HEK293 (cell line): ENCODE results near the gene WBP2NL.

Experiments used
- CTCF ChIA-PET: fragments of 350-600 bp; formaldehyde crosslinking; extraction: SDS; loops from one replicate; lab custom pipeline; 2021; ENCODE audit warnings: antibody characterized with exemption; lab: Yijun Ruan, JAX
- POLR2A ChIA-PET: fragments of 300-600 bp; formaldehyde crosslinking; extraction: SDS; loops from one replicate; lab custom pipeline; 2020; ENCODE audit warnings: antibody characterized with exemption, inconsistent platforms; lab: Yijun Ruan, JAX
- H3K27ac ChIP-seq: fragments of 200-500 bp; sonication (Bioruptor generic); 2 replicates; pipeline ENCODE4 v1.5.1; 2014; ENCODE audit warnings: low read depth, low read length, control low read depth, inconsistent platforms; ENCODE audit errors: extremely low read depth
- H3K36me3 ChIP-seq, 2 experiments: fragments of 200-500 bp in 1 of 2; sonication (Bioruptor generic) in 1 of 2; 1 replicate in 1 of 2; 2 replicates in 1 of 2; pipeline ENCODE4 v1.5.1; 2014 to 2017; ENCODE audit warnings: inconsistent platforms in 2 of 2, low read length in 2 of 2; ENCODE audit not compliant: control insufficient read depth in 2 of 2, insufficient read depth in 1 of 2
- H3K4me1 ChIP-seq: fragments of 200-500 bp; sonication (Bioruptor generic); 2 replicates; pipeline ENCODE4 v1.5.1; 2014; ENCODE audit warnings: mild to moderate bottlenecking, low read length, inconsistent platforms; ENCODE audit not compliant: control insufficient read depth, insufficient read depth
- H3K4me3 ChIP-seq: 2 replicates; pipeline ENCODE4 v1.5.1; 2011; ENCODE audit warnings: low read depth, mild to moderate bottlenecking, control low read depth, low read length, moderate library complexity
- H3K9me3 ChIP-seq: fragments of 200-500 bp; sonication (Bioruptor generic); 2 replicates; pipeline ENCODE4 v1.5.1; 2014; ENCODE audit warnings: low read depth, low read length, inconsistent platforms; ENCODE audit not compliant: control insufficient read depth, insufficient read depth
- EGR2 ChIP-seq: fragments of 450-650 bp; formaldehyde crosslinking; IDR thresholded peaks from 2 replicates; pipeline ENCODE4 v1.5.1; 2016; ENCODE audit warnings: low read depth, missing biosample characterization, missing genetic modification characterization
- GLIS1 ChIP-seq: fragments of 450-650 bp; formaldehyde crosslinking; IDR thresholded peaks from 2 replicates; pipeline ENCODE4 v1.5.1; 2016; ENCODE audit warnings: missing biosample characterization, missing genetic modification characterization
- IKZF3 ChIP-seq: fragments of 450-650 bp; IDR thresholded peaks from 2 replicates; pipeline ENCODE4 v1.5.0; 2018; ENCODE audit warnings: missing biosample characterization, mild to moderate bottlenecking, missing genetic modification characterization, moderate library complexity
- MEIS1 ChIP-seq: sonication (generic); formaldehyde crosslinking; IDR thresholded peaks from 2 replicates; pipeline ENCODE4 v1.8.1; 2022; ENCODE audit warnings: missing genetic modification reagents, mild to moderate bottlenecking, borderline replicate concordance
- PRDM1 ChIP-seq: fragments of 450-650 bp; formaldehyde crosslinking; IDR thresholded peaks from 2 replicates; pipeline ENCODE4; 2016; ENCODE audit warnings: missing biosample characterization, missing genetic modification characterization
- SCRT2 ChIP-seq: fragments of 450-650 bp; formaldehyde crosslinking; IDR thresholded peaks from 2 replicates; pipeline ENCODE4 v1.5.1; 2016; ENCODE audit warnings: missing biosample characterization, missing genetic modification characterization
- WT1 ChIP-seq: fragments of 450-650 bp; formaldehyde crosslinking; IDR thresholded peaks from 2 replicates; pipeline ENCODE4 v1.5.1; 2016; ENCODE audit warnings: missing biosample characterization, missing genetic modification characterization
- YY2 ChIP-seq: fragments of 450-650 bp; formaldehyde crosslinking; IDR thresholded peaks from 2 replicates; pipeline ENCODE4 v1.5.1; 2016; ENCODE audit warnings: missing biosample characterization, missing genetic modification characterization
- ZBTB48 ChIP-seq: fragments of 450-650 bp; formaldehyde crosslinking; IDR thresholded peaks from 2 replicates; pipeline ENCODE4 v1.5.1; 2016; ENCODE audit warnings: missing biosample characterization, missing genetic modification characterization
- ZBTB7A ChIP-seq: fragments of 450-650 bp; formaldehyde crosslinking; IDR thresholded peaks from 2 replicates; pipeline ENCODE4 v1.5.1; 2016; ENCODE audit warnings: low read depth, missing biosample characterization, missing genetic modification characterization
- ZFHX2 ChIP-seq: fragments of 450-650 bp; formaldehyde crosslinking; conservative IDR thresholded peaks from 2 replicates; pipeline ENCODE4 v1.5.1; 2016; ENCODE audit warnings: missing biosample characterization, missing genetic modification characterization
- ZNF121 ChIP-seq: fragments of 450-650 bp; formaldehyde crosslinking; IDR thresholded peaks from 2 replicates; pipeline ENCODE4 v1.5.1; 2016; ENCODE audit warnings: missing biosample characterization, missing genetic modification characterization
- ZNF146 ChIP-seq: fragments of 450-650 bp; formaldehyde crosslinking; IDR thresholded peaks from 2 replicates; pipeline ENCODE4 v1.5.1; 2016; ENCODE audit warnings: missing biosample characterization, missing genetic modification characterization
- ZNF169 ChIP-seq: fragments of 450-650 bp; formaldehyde crosslinking; IDR thresholded peaks from 2 replicates; pipeline ENCODE4 v1.5.1; 2016; ENCODE audit warnings: missing biosample characterization, missing genetic modification characterization
- ZNF214 ChIP-seq: fragments of 450-650 bp; formaldehyde crosslinking; IDR thresholded peaks from 2 replicates; pipeline ENCODE4 v1.5.1; 2017; ENCODE audit warnings: missing biosample characterization, mild to moderate bottlenecking, missing genetic modification characterization, borderline replicate concordance
- ZNF266 ChIP-seq: fragments of 450-650 bp; formaldehyde crosslinking; IDR thresholded peaks from 2 replicates; pipeline ENCODE4 v1.5.1; 2016; ENCODE audit warnings: missing biosample characterization, missing genetic modification characterization, low read depth
- ZNF341 ChIP-seq: fragments of 450-650 bp; formaldehyde crosslinking; IDR thresholded peaks from 2 replicates; pipeline ENCODE4; 2016; ENCODE audit warnings: low read depth, missing biosample characterization, missing genetic modification characterization
- ZNF362 ChIP-seq: fragments of 450-650 bp; formaldehyde crosslinking; IDR thresholded peaks from 2 replicates; pipeline ENCODE4 v1.5.1; 2016; ENCODE audit warnings: missing biosample characterization, missing genetic modification characterization
- ZNF366 ChIP-seq: fragments of 450-650 bp; formaldehyde crosslinking; conservative IDR thresholded peaks from 2 replicates; pipeline ENCODE4 v1.5.1; 2016; ENCODE audit warnings: missing biosample characterization, missing genetic modification characterization
- ZNF433 ChIP-seq: fragments of 450-650 bp; formaldehyde crosslinking; IDR thresholded peaks from 2 replicates; pipeline ENCODE4 v1.5.1; 2016; ENCODE audit warnings: missing biosample characterization, missing genetic modification characterization, low read depth
- ZNF596 ChIP-seq: fragments of 450-650 bp; IDR thresholded peaks from 2 replicates; pipeline ENCODE4 v1.5.0; 2018; ENCODE audit warnings: missing biosample characterization, mild to moderate bottlenecking, missing genetic modification characterization, moderate library complexity
- ZNF600 ChIP-seq: fragments of 450-650 bp; formaldehyde crosslinking; IDR thresholded peaks from 2 replicates; pipeline ENCODE4 v1.5.1; 2016; ENCODE audit warnings: missing biosample characterization, missing genetic modification characterization
- ZNF785 ChIP-seq: fragments of 450-650 bp; formaldehyde crosslinking; IDR thresholded peaks from 2 replicates; pipeline ENCODE4 v1.5.1; 2016; ENCODE audit warnings: missing biosample characterization, missing genetic modification characterization
- ZNF791 ChIP-seq: fragments of 450-650 bp; formaldehyde crosslinking; IDR thresholded peaks from 2 replicates; pipeline ENCODE4 v1.5.1; 2016; ENCODE audit warnings: missing biosample characterization, missing genetic modification characterization
- ZSCAN23 ChIP-seq: fragments of 450-650 bp; formaldehyde crosslinking; IDR thresholded peaks from 2 replicates; pipeline ENCODE4 v1.5.1; 2016; ENCODE audit warnings: missing biosample characterization, missing genetic modification characterization
- ZSCAN4 ChIP-seq: fragments of 450-650 bp; formaldehyde crosslinking; IDR thresholded peaks from 2 replicates; pipeline ENCODE4 v1.5.1; 2017; ENCODE audit warnings: missing biosample characterization, missing genetic modification characterization
- TF ChIP-seq, protein P1 (sequence below): fragments of 450-650 bp; formaldehyde crosslinking; IDR thresholded peaks from 2 replicates; pipeline ENCODE4 v1.5.1; 2016; ENCODE audit warnings: missing biosample characterization, missing genetic modification characterization
- TF ChIP-seq, protein P2 (sequence below): fragments of 450-650 bp; formaldehyde crosslinking; IDR thresholded peaks from 2 replicates; pipeline ENCODE4 v1.5.1; 2016; ENCODE audit warnings: missing biosample characterization, missing genetic modification characterization, low read depth

The WBP2NL gene

DNA sequence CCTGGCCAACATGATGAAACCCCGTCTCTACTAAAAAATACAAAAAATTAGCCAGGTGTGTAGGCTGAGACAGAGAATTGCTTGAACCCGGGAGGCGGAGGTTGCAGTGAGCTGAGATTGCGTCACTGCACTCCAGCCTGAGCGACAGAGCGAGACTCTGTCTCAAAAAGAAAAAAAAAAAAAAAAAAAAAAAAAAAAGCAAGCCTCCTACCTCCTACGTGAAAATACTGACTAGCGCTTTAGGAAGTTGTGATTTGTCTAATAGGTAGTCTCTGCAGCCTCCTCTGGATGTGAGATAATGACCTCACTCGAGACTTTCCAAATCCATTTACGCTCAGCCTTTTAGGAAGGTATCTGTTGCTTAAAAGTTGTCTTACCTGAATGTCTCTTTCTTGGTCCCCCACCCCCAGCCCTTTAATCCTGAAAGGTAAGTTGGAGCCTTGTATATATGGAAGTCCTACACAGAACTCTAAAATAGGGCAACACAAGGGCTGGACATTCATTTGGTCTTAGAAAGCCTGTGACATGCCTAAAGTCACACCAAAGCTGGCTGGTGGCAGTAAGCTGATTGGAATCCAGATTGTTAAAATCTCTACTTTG lies 23.8 kb upstream of the WBP2NL start:
- CTCF ChIA-PET: interaction anchor here (0.6 to 1.9 kb wide), 6 partner anchors 8 to 588 kb away, joined by 3 to 6 read pairs (median 4); no protein-coding TSS in a partner anchor

GRCh38 chr22:41975299-41976069 lies 23.1 kb upstream of the WBP2NL start:
- H3K4me3 ChIP-seq: no peak overlapping the region
- no peak for TF ChIP-seq SCRT2 (tag by site-specific recombination)
- no peak for TF ChIP-seq ZNF341 (tag by site-specific recombination)
- no peak for TF ChIP-seq ZNF214 (tag by site-specific recombination)
- TF ChIP-seq ZNF121 (tag by site-specific recombination): no peak
- peak; percentile 63 for TF ChIP-seq PRDM1 (tag by site-specific recombination)
- TF ChIP-seq ZSCAN4: no peak
- TF ChIP-seq IKZF3 (tag by site-specific recombination): no peak; the same call in 1 of the 2 replicates
- 0 out of 2 replicates have a peak, but pooled peaks have one; percentile 70 for TF ChIP-seq ZNF169
- TF ChIP-seq ZNF366 (tag by site-specific recombination): 0 out of 2 replicates have a peak, but pooled peaks have one; percentile 7
- TF ChIP-seq, protein P1, sequence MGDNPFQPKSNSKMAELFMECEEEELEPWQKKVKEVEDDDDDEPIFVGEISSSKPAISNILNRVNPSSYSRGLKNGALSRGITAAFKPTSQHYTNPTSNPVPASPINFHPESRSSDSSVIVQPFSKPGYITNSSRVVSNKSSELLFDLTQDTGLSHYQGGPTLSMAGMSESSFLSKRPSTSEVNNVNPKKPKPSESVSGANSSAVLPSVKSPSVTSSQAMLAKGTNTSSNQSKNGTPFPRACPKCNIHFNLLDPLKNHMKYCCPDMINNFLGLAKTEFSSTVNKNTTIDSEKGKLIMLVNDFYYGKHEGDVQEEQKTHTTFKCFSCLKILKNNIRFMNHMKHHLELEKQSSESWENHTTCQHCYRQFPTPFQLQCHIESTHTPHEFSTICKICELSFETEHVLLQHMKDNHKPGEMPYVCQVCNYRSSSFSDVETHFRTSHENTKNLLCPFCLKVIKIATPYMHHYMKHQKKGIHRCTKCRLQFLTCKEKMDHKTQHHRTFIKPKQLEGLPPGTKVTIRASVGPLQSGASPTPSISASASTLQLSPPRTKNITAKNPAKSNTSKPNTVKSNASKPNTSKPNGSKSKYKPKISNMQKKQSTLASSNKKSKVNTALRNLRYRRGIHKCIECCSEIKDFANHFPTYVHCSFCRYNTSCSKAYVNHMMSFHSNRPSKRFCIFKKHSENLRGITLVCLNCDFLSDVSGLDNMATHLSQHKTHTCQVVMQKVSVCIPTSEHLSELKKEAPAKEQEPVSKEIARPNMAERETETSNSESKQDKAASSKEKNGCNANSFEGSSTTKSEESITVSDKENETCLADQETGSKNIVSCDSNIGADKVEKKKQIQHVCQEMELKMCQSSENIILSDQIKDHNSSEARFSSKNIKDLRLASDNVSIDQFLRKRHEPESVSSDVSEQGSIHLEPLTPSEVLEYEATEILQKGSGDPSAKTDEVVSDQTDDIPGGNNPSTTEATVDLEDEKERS: no peak
- no peak for TF ChIP-seq ZNF433 (tag by site-specific recombination)
- TF ChIP-seq, protein P2, sequence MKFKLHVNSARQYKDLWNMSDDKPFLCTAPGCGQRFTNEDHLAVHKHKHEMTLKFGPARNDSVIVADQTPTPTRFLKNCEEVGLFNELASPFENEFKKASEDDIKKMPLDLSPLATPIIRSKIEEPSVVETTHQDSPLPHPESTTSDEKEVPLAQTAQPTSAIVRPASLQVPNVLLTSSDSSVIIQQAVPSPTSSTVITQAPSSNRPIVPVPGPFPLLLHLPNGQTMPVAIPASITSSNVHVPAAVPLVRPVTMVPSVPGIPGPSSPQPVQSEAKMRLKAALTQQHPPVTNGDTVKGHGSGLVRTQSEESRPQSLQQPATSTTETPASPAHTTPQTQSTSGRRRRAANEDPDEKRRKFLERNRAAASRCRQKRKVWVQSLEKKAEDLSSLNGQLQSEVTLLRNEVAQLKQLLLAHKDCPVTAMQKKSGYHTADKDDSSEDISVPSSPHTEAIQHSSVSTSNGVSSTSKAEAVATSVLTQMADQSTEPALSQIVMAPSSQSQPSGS (tag by site-specific recombination): no peak
- no peak for TF ChIP-seq ZNF596 (tag by site-specific recombination)
- TF ChIP-seq ZNF146: no peak
- TF ChIP-seq ZFHX2 (tag by site-specific recombination): peak; percentile 91
- TF ChIP-seq ZNF785: no peak
- TF ChIP-seq ZBTB7A (tag by site-specific recombination): no peak
- peak; percentile 71 for TF ChIP-seq GLIS1 (tag by site-specific recombination)
- no peak for TF ChIP-seq ZNF600
- TF ChIP-seq MEIS1 (CRISPR knock-in tag): no peak

More for the DNA sequence above, 23.8 kb upstream of the WBP2NL start:
- POLR2A ChIA-PET: interaction anchor here (1.2 kb wide), 1 partner anchor 28 kb away, joined by 4 read pairs; the partner anchor contains the start of gene CENPM
- peaks cover 3% of the 10 kb centered on the region; the same call in 1 of the 2 replicates for H3K4me1 ChIP-seq
- TF ChIP-seq ZBTB48 (tag by site-specific recombination): no peak
- TF ChIP-seq ZNF266 (tag by site-specific recombination): no peak
- no peak for TF ChIP-seq ZNF791 (tag by site-specific recombination)
- no peak for TF ChIP-seq YY2
- peak; percentile 51; the same call in 1 of the 2 replicates for TF ChIP-seq ZNF362 (tag by site-specific recombination)
- TF ChIP-seq EGR2: peak; percentile 43
- peak; percentile 28 for TF ChIP-seq ZFHX2 (tag by site-specific recombination)
- TF ChIP-seq ZSCAN23 (tag by site-specific recombination): no peak
- TF ChIP-seq WT1 (tag by site-specific recombination): no peak
- TF ChIP-seq, all 188 proteins: peak for 3
- Histone ChIP-seq H3K9me3 (no peaks in the 10 kb centered on the region), H3K27ac (no peak overlapping the region), H3K4me3 (no peak overlapping the region), H3K36me3 (no peaks in the 10 kb centered on the region)

More at GRCh38 chr22:41975299-41976069, 23.1 kb upstream of the WBP2NL start:
- peaks cover 3% of the 10 kb centered on the region; the same call in 1 of the 2 replicates for H3K4me1 ChIP-seq
- H3K27ac ChIP-seq: no peak overlapping the region
- ChIA-PET CTCF (interaction anchor here (0.6 to 1.9 kb wide), 4 partner anchors 9 to 229 kb away, joined by 4 to 6 read pairs (median 4); no protein-coding TSS in a partner anchor), POLR2A (interaction anchor here (0.6 to 1.2 kb wide), 2 partner anchors 29 to 1047 kb away, joined by 3 to 4 read pairs; partner anchors contain the start of gene CENPM)
- no peaks in the 10 kb centered on the region for H3K9me3 ChIP-seq
- H3K36me3 ChIP-seq: no peaks in the 10 kb centered on the region
